Muscle of arm (tissue), 12 donors: ENCODE data around the gene WNT9B. TPM values are rescaled to one million over a fixed set of nuclear protein-coding genes. Genes with fewer than 3 reads are reported as not detected.

ENCODE experiments used
- DNase-seq: peaks from one replicate; pipeline ENCODE4 v3.0.0-alpha.2; 2013
- polyA plus RNA-seq, 12 donors: library from polyadenylated mRNA; unstranded; fragments of 120-200 nt; gene quantifications; one replicate each; pipeline ENCODE4 v1.2.1, GENCODE V29; 2013; ENCODE audit not compliant: insufficient read length in 12 of 12

Gene WNT9B
- polyA plus RNA-seq, 12 donors = 0.05 to 0.26 (median 0.13) TPM; not detected in 6

DNA sequence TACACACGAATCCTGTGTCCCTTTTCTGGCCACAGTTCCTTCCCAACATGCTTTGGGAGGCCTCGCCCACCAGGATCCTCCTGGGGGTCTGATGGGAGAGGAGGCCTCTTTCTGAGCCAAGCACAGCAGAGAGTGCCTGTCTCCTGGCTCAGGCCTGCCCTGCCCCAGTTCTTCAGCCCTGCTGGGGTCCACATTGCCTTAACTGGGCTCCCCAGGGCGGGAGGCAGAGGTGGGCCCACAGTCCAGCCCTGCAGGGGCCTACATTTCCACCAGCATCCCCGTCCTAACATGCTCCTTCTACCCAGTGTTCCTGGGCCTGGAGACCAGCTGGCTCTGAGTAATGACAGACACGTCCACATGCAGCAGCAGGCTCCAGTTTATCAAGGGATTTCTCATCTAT, 29.6 kb downstream of the WNT9B start:
- no peak for DNase-seq

DNA sequence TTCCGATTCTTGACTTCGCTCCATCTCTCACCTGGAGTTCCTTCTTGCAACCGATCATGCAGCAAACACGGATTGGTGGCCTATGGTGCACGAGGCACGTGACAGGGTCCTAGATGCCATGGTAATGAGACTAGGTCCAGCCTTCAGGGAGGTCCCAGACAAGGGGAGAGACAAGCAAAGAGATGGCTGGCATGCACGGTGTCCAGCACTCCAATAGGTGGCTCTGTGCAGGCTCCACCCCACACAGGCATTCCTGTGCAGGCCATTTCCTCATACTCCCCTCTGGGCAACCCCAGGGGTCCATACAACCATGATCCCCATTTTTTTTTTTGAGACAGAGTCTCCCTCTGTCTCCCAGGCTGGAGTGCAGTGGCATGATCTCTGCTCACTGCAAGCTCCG, 31.3 kb downstream of the WNT9B start:
- no peak for DNase-seq

DNA sequence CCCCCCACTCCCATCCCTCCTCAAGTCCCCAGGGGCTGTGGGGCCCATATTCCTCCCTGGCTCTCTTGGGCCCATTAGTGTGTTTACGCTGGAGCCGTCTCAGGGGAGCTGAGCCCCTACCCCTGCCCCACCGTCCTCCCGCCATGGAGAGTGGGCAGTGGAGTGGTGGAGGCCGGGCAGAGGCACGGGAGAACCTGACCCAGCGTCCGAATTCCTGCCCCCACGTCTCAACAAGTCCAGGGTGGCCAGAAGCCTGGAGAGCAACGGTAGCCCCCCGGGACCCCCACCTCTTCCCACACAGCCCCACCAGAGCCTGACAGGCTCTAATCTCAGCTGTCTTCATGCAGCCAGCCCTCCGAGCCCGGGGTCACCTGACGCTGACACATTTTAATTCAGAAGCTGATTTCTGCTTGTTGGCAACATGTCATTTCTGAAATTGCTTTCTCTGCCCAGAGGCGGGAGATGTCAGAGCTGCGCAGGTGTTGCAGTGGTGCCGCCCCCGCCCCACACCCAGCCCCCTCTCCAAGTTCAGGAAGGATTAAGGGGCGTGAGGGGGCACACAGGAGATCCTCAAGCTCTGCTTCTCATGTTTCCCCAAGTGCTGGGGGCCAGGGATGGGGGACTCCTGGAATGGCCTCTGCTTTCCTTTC, 32.6 kb downstream of the WNT9B start:
- no peak for DNase-seq

DNA sequence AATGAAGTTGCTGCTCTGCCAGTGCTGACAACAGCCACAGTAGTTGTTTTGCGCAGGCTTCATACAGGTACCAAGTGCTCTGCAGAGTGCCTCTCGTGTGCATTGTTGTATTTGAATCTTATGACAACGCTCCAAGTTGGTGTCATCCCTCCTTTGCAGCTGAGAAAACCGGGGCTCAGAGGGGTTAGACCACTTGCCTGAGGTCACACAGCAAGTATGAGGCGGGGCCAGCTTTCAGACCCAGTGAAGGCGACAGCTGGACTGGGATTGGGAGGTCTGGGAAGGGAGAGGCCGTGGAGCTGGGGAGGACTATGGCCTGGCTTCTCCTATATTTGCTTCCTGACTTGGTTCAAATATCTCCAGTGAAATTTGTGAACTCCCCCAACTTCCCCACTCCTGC, 33.2 kb downstream of the WNT9B start:
- no peak for DNase-seq

DNA sequence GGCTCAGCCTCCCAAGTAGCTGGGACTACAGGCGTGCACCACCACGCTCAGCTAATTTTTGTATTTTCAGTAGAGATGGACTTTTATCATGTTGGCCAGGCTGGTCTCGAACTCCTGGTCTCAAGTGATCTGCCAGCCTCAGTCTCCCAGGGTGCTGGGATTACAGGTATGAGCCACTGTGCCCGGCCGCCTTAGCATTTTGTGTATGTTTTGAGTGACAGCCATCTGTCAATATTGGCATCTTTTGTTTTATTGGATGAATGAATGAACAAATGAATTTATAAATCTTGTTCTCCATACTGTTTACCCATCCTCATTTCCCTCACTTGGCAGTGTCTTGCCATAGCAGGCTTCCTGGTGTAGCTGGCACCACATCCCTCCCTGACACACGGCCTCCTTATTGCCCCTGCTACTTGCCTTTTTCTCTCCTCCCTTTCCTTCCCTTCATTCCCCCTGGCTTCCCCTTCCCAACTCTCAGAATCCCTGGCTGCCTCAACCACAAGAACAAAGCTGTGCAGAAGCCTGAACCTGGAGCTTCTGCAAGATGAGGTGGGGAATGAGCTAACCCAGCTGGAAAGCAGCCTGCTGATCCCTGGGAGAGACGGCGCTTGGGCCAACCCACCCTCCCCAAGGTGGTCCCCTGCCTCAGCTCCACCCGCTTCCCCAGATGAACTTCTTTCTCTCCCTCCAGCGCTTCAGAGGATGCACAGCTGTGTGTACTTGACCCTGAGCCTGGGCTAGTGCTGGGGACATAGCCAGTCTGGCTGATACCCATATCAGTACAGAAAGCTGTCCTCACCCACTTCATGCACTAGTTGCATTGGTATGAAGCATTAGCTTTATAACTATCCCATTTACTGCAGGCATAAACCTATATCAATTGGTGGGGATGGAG, 34.3 kb downstream of the WNT9B start:
- DNase-seq = no peak

DNA sequence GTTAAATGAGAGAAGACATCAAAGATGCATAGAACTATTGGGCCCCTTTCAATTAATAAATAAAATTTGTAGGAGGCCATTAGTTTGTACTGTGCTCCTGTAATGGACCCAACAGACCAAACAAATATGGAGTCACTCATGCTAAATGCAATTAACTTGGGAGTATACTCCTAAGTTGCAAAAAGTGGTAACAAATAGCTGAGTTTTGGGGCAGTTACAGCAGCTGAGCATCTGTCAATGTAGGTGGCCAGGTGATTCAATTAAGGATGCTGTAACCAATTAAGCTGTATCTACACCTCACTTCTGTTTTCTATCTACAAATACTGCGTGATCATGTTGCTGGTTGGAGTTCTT, 34.9 kb downstream of the WNT9B start:
- DNase-seq = no peak

DNA sequence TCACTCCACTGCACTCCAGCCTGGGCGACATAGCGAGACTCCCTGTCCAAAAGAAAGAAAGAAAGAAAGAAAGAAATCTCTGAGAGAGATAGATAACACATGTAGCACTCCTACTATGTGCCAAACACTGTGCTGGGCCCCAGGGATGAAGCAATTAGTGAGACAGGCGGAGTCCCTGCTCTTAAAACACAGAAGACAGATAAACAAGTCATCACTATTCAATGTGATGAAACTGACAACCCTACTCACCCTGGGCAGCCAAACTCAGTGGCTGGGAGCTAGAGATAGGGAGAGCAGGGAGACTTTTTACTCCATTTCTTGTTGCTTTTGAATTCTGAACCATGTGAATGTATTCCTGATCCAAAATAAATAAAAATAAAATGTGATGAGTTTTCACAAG, 36.3 kb downstream of the WNT9B start:
- DNase-seq = no peak

DNA sequence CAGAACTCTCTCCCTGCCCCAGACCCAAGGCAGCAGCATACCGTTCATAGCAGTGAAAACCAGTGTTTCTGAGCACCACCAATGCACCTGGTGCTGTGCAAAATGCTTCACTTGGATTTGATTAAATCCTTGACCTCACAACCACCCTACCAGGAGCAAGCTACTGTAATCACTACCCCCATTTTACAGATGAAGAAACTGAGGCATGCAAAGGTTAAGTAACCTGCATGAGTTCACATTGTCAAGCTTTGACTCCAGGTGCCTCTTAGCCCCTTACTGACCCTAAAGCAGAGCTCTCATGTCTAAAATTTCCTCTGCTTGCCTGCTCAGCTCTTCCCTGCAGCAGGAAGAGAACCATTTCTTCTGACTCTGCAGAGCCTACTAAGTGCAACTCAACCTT, 37.3 kb downstream of the WNT9B start:
- no peak for DNase-seq

DNA sequence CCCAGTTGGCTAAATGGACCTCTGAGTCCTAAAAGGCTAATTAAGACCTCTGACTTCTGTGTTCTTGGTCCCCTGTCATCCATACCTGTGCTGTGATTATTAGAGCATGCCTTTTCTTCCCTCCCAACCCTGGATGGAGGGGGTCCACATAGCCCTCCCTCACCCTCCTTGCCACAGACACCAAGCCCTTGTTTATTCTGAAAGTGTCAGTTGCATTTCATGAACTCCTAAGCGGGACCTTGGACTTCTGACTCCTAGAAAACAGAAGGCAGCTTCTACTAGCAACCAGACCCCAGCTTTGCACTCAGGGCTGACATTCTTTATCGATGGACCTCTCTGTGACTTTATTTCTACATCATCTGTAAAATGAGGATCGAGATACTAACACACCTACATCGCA, 38.1 kb downstream of the WNT9B start:
- DNase-seq = no peak

DNA sequence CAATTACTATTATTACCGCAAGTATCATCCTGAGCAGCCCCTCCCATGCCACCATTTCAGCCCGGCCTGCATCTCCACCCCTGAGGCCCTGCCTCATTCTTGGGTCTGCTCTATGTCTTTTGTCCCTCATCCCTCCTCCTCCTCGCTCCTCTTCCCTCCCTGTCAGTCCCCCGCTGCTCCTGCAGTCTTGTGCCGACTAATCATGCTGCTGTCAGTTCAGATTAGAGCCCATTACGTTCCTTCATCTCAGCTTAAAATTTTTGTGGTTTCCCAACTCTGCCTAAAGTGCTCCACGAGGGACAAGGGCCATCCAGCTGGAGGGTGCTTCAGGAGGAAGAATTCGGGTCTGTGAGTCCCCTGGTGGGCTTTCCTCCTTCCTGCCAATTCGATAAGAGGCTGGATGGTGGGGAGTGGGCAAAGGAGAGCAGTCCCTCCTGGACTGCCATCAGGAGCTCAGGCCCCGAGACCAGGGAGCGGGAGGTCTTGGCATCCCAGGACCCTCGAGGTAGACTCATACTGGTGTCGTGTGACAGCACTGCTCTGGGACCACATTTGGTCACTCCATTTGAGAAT, 38.7 kb downstream of the WNT9B start:
- no peak for DNase-seq

DNA sequence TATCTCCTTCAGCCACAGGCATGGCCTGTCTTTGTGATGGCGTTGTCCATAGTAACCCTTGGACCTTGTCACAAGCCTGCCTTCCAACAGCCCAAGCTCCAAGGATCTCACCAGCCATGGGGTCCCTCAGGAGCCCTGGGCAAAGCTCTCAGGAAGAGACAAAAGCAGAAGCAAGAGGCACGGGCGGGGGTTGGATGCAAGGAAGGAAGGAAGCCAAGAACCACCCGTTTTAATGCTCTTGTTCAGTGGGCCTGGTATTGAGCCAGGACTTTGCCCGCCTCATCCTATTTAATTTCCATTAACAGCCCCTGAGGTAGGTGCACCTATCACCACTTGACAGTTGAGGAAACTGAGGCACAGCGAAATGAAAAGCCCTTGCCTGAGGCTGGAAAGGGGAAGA, 39.3 kb downstream of the WNT9B start:
- DNase-seq = no peak

DNA sequence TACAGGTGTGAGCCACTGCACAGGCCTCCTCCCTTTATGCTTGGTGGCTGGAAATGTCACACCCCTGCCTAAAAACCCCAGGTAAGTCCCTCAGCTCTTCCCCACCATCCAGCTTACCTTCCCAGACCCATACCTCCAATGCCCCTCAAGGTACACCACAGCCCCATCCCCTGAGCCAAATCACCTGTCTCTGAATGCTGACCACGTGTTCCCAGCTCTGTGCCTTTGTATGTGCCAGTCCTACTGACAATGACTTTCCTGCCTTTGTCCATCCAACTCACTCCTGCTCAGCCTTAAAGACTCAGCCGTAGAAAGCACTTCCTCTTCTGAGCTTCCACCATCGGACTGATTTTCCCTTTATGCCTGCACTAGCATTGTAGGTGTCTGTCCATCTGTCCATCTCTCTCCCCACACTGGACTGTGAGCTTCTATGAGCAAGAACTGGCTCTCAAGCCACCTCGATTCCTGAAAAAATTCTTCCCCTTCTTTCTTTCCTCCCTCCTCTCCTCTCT, 40.9 kb downstream of the WNT9B start:
- no peak for DNase-seq

DNA sequence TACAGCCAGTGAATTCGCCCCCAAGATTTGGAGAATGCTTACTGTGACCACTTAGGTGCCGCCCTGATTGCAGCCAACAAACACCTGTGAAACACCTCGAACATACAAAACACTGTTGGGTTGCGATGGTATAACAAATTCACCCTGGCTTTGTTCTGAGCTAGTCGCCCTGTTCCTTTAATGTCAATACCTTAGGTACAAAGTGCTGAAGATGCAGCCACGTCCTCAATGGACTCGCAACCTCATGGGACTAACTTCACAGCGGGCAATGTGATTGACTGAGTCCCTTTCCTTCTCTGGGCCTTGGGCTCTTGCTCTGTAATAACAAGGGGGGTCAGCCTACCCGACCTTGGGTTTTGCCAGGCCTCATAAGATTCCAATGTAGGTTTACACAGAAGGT, 42.6 kb downstream of the WNT9B start:
- DNase-seq = no peak

DNA sequence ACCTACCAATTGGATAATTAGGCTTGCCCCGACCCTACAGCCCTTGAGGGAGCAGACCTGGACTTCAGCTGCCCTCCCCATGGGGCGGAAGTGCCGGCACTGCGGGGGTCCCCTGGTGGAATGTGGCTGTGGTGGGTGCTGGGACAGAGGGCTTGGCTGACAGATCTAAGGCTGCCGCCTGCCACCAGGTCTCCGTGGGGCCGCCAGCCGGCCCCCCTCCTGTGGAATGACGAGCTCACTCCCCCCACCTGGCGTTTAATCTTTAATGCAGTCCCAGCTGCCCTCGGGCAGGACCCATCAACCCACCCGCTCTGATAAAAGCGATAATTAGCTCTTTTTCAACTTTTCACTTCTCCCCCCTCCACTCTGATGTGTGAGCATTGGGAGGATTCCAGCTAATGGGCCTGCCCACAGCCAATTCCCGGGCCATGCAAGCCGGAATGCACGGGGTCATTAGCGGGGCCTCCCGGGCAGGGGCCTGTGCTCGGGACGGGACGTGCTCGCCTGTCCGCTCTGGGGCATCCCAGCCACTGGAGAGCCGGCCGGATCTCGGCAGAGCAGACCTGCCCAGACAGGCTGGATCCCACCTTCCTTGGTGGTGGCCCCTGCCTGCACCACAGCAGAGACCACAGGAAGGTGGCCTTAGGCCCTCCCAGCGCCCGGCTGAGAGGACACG, 43.2 kb downstream of the WNT9B start:
- no peak for DNase-seq

DNA sequence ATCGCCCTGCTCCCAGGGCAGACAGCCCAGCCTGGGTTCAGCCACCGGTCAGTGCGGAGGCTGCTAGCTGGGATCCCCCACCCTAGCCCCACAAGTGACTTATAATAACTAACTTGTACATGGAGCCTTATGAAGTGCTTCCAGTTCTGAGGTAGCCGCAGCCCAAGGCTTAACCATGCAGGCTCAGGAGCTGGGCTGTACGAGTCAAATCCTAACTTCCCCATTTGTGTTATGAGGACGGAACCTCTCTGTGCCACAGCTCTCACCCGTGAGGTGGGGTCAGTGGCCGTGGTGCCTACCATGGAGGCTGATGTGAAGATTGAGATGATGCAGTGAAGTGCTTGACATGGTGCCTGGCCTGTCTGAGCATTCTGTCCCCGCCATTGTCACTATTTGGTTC, 43.8 kb downstream of the WNT9B start:
- DNase-seq = no peak

DNA sequence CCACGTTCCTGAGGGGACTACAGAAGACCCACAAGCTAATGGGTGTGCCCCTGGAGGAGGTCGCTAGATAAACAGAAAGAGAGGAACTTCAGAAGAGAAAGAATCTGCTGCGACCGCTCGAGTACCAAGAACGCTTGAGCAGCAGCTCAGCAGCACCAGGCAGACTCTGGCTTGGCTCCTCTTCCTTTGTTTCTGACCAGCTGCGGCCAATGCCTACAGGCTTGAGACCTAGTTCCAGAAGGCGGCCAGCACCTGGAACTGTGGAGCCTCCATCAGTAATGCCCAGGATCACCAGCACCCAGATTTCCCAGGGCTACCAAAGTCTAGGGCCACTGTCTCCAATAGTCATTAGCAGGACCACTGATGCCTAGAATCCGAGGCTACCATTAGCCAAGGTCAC, 45.6 kb downstream of the WNT9B start:
- DNase-seq = no peak

DNA sequence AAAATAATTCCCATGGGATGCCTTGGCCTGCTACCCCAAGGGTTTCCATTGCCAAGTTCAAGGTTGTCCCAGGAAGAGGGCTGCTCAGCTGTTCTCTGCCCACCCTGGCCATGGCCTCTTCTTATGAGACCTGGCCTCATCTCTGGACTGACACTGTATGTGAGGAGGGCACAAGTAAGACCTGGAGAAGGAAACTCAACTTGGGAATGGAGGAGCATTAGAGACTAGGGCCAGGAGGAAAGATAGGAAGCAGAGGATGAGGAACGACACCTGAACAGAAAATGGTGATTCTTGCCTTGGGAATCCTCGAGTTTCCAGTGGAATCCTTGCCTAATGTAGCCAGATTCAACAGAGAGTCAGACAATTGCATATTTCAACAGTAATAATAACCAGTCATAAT, 47.0 kb downstream of the WNT9B start:
- no peak for DNase-seq

DNA sequence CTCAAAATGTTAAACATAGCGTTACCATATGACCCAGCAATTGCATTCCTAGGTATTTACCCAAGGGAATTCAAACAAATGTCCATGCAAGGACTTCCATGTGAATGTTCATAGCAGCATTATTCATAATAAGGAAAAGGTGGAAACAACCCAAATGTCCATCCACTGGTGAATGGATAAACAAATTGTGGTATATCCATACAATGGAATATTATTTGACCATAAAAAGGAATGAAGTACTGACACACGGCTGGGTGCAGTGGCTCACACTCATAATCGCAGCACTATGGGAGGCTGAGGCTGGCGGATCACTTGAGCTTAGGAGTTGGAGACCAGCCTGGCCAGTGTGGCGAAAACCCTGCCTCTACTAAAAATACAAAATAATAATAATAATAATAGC, 47.5 kb downstream of the WNT9B start:
- no peak for DNase-seq

DNA sequence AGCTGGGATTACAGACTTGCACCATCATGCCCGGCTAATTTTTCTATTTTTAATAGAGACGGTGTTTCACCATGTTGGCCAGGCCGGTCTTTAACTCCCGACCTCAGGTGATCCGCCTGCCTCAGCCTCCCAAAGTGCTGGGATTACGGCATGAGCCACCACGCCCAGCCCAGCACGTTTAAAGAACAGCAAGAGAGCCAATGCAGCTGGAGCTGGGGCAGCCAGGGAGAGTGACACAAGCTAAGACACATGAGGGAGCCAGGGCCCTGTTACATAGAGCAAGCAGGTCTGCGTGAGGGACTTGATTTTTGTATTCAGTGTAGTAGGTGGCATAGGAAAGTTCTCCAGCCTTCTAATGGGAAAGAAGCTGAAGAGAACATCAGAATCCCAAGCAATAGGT, 49.9 kb downstream of the WNT9B start:
- no peak for DNase-seq

DNA sequence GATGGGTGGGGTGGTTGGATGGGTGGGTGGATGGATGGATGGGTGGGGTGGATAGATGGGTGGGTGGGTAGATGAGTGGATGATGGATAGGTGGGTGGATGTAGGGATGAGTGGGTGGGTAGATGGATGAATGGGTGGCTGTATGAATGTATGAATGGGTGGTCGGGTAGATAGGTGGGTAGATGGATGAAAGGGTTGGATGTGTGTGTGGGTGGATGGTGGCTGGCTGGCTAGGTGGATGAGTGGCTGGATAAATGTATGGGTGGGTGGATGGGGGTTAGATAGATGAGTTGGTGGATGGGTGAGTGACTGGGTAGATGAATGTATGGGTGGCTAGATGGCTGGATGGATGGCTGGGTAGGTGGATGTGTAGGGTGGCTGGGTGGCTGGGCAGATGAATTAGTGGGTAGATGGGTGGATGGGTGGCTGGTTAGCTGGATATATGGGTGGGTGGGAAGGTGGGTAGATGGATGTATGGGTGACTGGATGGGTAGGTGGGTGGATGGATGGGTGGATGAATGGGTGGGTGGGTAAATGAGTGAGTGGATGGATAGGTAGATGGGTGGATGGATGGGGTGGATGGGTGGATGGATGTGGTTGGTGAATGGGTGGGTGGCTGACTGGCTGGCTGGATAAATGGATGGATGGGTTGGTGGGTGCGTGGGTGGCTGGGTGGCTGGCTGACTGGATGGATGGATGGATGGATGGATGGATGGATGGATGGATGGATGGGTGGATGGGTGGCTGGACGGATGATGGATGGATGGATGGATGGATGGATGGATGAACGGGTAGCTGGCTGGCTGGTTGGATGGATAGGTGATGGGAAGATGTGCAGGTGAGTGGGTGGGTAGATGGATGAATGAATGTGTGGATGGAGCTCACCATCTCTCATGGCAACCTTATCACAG, 52.6 kb downstream of the WNT9B start:
- no peak for DNase-seq

DNA sequence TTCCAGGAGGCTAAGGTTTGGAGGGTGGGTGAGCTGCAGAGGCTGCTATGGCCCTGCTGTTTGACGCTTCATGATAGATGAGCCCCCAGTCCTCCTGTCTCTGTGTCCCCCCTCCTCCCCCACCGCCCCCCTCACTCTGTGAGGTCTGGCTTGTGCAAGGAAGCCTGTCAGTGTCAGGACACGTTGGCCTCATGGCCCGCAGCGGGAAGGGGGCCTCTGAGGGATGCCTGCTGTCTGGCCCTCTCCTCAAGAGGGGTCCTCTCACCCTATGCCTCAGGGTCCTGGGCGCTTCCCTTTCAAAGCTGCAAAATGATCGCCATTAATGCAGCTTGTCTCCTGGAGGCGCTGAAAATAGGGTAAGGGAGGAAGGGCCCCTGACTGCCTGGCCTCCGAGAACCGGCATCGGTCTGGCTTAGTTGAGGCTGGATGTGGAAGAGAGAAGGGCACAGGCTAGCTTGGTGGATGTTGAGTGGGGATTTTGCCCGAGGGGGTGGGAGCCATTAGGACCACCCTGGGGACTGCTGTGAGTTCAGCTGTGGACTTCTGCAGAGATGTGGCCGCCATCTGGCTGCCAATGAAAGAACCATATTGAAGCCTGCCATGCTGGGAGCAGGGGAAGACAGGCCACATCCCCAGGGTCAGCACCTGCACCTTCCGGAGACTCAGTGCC, 56.8 kb downstream of the WNT9B start:
- no peak for DNase-seq
